ENCODE results near the gene DKK2. TPM values are rescaled to one million over a fixed set of nuclear protein-coding genes. Genes with fewer than 3 reads are reported as not detected.
A peak's percentile ranks its signal among the peaks of the same experiment; 100 is the strongest.

The DKK2 gene, protein sequence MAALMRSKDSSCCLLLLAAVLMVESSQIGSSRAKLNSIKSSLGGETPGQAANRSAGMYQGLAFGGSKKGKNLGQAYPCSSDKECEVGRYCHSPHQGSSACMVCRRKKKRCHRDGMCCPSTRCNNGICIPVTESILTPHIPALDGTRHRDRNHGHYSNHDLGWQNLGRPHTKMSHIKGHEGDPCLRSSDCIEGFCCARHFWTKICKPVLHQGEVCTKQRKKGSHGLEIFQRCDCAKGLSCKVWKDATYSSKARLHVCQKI
- total RNA-seq (2014; rRNA removed; shearing (Covaris generic)), result 4.3 and 8.2 TPM in 2 replicates
- 3.1 and 3.2 TPM in 2 replicates for polyA plus RNA-seq (2016; fragmentation: Nextera tagmentation; extraction: Ambion mirVana)

DNA sequence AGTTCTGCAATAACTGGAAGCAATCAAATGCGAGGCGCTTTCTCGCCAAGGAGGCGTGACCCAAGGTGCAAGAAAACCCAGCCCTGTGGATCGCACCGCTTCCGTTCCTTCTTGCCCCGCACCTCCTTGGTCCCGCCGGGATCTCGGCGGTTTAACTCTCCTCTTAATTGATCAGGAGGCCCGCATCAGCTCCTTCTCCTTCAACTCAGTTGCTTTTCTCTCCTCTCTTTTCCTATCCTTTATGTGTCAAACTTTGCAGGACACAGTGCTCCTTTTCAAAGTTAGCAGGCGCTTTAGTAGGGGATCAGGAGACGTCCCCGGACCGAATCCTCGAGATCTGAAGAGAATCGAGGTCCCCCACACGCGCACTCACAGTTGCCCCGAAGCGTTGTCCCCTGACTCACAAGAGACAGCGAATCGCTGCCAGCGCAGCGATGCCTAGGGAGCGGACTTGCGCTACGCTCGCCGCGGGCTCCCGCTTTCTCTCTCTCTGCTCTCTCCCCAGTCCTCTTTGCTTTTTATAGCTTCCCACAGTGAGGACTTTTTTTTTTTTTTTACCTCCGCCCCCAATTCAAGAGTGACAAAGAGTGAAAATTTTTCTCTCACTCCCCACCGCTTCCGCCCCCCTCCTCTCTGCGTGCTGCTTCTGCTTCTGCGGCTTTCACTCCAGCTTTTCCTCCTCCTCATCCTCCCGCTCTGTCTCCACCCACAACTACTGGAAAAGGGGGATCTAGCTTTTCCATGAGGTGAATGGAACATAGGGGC lies at the start of gene DKK2:
DKK2 (minus strand) TSS at position 495 of the 765 bp plus-strand sequence. CDS start 722 bp downstream, outside the sequence.
- 0 out of 2 replicates have a peak, but pooled peaks cover 17% of the 10 kb centered on the region for H3K4me1 ChIP-seq (ENCODE audit: insufficient read depth)
- peak within 1 kb of the TSS; percentile 79 for H2AFZ ChIP-seq
- WGBS, 2 experiments (ENCODE audit: low coverage in 1 of 2, low lambda C conversion rate in 2 of 2, missing lambda C conversion rate in 2 of 2), result 1 to 2% methylated on average over 38 to 40 of the region's 40 CpGs
- TF ChIP-seq EZH2 (IDR thresholded peaks at IDR 0.05; ENCODE audit: insufficient read depth, poor library complexity, severe bottlenecking) (no peak), EZH2phosphoT487 (IDR thresholded peaks at IDR 0.05; ENCODE audit: insufficient read depth, low read depth) (no peak)
- no peak within 1 kb of the TSS for H3K27ac ChIP-seq
- 0 out of 2 replicates have a peak, but pooled peaks cover 7% of the 10 kb centered on the region for H3F3A ChIP-seq (ENCODE audit: insufficient read depth)
- peak; percentile 76 for DNase-seq
- H3K27me3 ChIP-seq (replicated peaks; ENCODE audit: insufficient read depth), result peaks cover 29% of the 10 kb centered on the region
- H3K79me2 ChIP-seq (ENCODE audit: insufficient read depth), result no peaks in the 10 kb centered on the region
- peak within 1 kb of the TSS; percentile 88 for H3K4me2 ChIP-seq (ENCODE audit: unreplicated experiment)
- peak within 1 kb of the TSS; percentile 6; the same call in 1 of the 2 replicates for H3K9ac ChIP-seq
- H4K20me1 ChIP-seq (ENCODE audit: insufficient read depth), result no peaks in the 10 kb centered on the region
- H3K9me2 ChIP-seq (ENCODE audit: insufficient read depth), result no peaks in the 10 kb centered on the region
- no peaks in the 10 kb centered on the region for H3K9me3 ChIP-seq (ENCODE audit: low read depth)
- in situ Hi-C loops (cut with MboI), result loop anchor here (25.0 kb wide), 2 partner anchors 476 to 626 kb away; no protein-coding TSS in a partner anchor
- no peaks in the 10 kb centered on the region for H3K36me3 ChIP-seq (ENCODE audit: low read depth)
- peak within 1 kb of the TSS; percentile 77 for H3K4me3 ChIP-seq

DNA sequence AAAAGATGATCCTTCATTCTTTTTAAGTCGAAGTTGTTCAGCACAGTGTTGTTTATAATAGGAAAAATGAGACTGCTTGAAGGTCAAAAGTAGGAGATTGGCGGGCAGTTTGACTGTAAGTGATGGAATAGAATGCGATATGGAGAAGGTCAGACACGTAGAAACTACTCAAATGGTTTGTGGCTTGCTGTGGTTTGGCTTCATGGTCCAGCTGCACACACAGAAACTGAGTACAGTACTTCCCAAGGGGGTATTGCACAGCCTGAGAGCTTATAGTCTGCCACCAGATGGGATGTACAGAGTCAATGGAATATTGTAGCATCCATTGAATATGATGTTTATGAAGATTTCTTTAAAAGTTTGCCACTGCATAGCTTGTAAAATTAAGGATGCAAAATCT lies 41.1 kb upstream of the DKK2 start:
- Histone ChIP-seq H3K9me2 (ENCODE audit: insufficient read depth) (no peaks in the 10 kb centered on the region), H3K36me3 (ENCODE audit: low read depth) (no peaks in the 10 kb centered on the region), H3F3A (ENCODE audit: insufficient read depth) (no peaks in the 10 kb centered on the region), H3K9me3 (ENCODE audit: low read depth) (no peaks in the 10 kb centered on the region), H3K9ac (no peak overlapping the region), H4K20me1 (ENCODE audit: insufficient read depth) (no peaks in the 10 kb centered on the region), H3K4me3 (no peak overlapping the region), H3K4me1 (ENCODE audit: insufficient read depth) (no peaks in the 10 kb centered on the region), H3K4me2 (ENCODE audit: unreplicated experiment) (no peak overlapping the region), H3K79me2 (ENCODE audit: insufficient read depth) (no peaks in the 10 kb centered on the region), H3K27ac (no peak overlapping the region), H2AFZ (no peak overlapping the region), H3K27me3 (replicated peaks; ENCODE audit: insufficient read depth) (no peaks in the 10 kb centered on the region)
- in situ Hi-C loops (cut with MboI), result no loop called here
- no peak for DNase-seq
- no peak for TF ChIP-seq EZH2 (IDR thresholded peaks at IDR 0.05; ENCODE audit: insufficient read depth, poor library complexity, severe bottlenecking)
- no peak for TF ChIP-seq EZH2phosphoT487 (IDR thresholded peaks at IDR 0.05; ENCODE audit: insufficient read depth, low read depth)
- WGBS, 2 experiments (ENCODE audit: low coverage in 1 of 2, low lambda C conversion rate in 2 of 2, missing lambda C conversion rate in 2 of 2), result 79 to 82% methylated on average over 4 of the region's 4 CpGs

GRCh38 chr4:107072836-107073736 lies 37.0 kb upstream of the DKK2 start:
- Histone ChIP-seq H3K4me1 (ENCODE audit: insufficient read depth) (peaks cover 15% of the 10 kb centered on the region), H3K4me3 (no peak overlapping the region), H3F3A (ENCODE audit: insufficient read depth) (0 out of 2 replicates have a peak, but pooled peaks cover 4% of the 10 kb centered on the region), H3K9me2 (ENCODE audit: insufficient read depth) (no peaks in the 10 kb centered on the region), H3K9ac (no peak overlapping the region), H4K20me1 (ENCODE audit: insufficient read depth) (no peaks in the 10 kb centered on the region), H3K9me3 (ENCODE audit: low read depth) (no peaks in the 10 kb centered on the region), H3K79me2 (ENCODE audit: insufficient read depth) (no peaks in the 10 kb centered on the region), H3K27ac (no peak overlapping the region), H3K36me3 (ENCODE audit: low read depth) (no peaks in the 10 kb centered on the region), H3K4me2 (ENCODE audit: unreplicated experiment) (no peak overlapping the region), H3K27me3 (replicated peaks; ENCODE audit: insufficient read depth) (no peaks in the 10 kb centered on the region), H2AFZ (no peak overlapping the region)
- in situ Hi-C loops (cut with MboI), result no loop called here
- 84 to 88% methylated on average over 17 to 30 of the region's 32 CpGs for WGBS, 2 experiments (ENCODE audit: low coverage in 1 of 2, low lambda C conversion rate in 2 of 2, missing lambda C conversion rate in 2 of 2)
- TF ChIP-seq EZH2 (IDR thresholded peaks at IDR 0.05; ENCODE audit: insufficient read depth, poor library complexity, severe bottlenecking) (no peak), EZH2phosphoT487 (IDR thresholded peaks at IDR 0.05; ENCODE audit: insufficient read depth, low read depth) (no peak)
- no peak for DNase-seq

DNA sequence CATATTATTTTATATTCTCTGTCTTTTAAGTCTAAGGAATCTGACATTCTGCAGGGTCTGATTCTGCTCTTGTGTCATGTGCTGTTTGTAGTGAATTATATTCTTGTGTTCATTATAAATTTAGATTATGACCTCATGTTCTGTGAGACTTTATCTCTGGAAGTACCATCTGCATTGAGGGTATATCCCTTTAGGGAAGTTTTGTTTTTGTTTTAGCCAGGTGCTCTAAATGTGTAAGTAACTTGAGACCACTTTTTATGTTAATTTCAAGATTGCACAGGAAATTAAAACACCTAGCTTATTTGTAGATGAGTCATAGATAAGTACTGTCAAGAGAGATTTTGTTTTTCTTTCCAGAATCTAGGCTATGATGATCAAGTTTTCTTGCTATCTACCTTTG lies 35.0 kb upstream of the DKK2 start:
- H3K27me3 ChIP-seq (replicated peaks; ENCODE audit: insufficient read depth), result no peaks in the 10 kb centered on the region
- H3K4me3 ChIP-seq, result no peak overlapping the region
- no peak overlapping the region for H2AFZ ChIP-seq
- H3K79me2 ChIP-seq (ENCODE audit: insufficient read depth), result no peaks in the 10 kb centered on the region
- in situ Hi-C loops (cut with MboI), result no loop called here
- H3K4me2 ChIP-seq (ENCODE audit: unreplicated experiment), result no peak overlapping the region
- H3K9me2 ChIP-seq (ENCODE audit: insufficient read depth), result no peaks in the 10 kb centered on the region
- no peaks in the 10 kb centered on the region for H4K20me1 ChIP-seq (ENCODE audit: insufficient read depth)
- H3K4me1 ChIP-seq (ENCODE audit: insufficient read depth), result peaks cover 19% of the 10 kb centered on the region
- H3K9me3 ChIP-seq (ENCODE audit: low read depth), result no peaks in the 10 kb centered on the region
- H3K27ac ChIP-seq, result no peak overlapping the region
- no peak for TF ChIP-seq EZH2phosphoT487 (IDR thresholded peaks at IDR 0.05; ENCODE audit: insufficient read depth, low read depth)
- no peak for TF ChIP-seq EZH2 (IDR thresholded peaks at IDR 0.05; ENCODE audit: insufficient read depth, poor library complexity, severe bottlenecking)
- H3K9ac ChIP-seq, result no peak overlapping the region
- DNase-seq, result no peak
- no peaks in the 10 kb centered on the region for H3K36me3 ChIP-seq (ENCODE audit: low read depth)
- 0 out of 2 replicates have a peak, but pooled peaks cover 6% of the 10 kb centered on the region for H3F3A ChIP-seq (ENCODE audit: insufficient read depth)
